Measurements from ENCODE around the gene SPATA6L.

Gene SPATA6L

DNA sequence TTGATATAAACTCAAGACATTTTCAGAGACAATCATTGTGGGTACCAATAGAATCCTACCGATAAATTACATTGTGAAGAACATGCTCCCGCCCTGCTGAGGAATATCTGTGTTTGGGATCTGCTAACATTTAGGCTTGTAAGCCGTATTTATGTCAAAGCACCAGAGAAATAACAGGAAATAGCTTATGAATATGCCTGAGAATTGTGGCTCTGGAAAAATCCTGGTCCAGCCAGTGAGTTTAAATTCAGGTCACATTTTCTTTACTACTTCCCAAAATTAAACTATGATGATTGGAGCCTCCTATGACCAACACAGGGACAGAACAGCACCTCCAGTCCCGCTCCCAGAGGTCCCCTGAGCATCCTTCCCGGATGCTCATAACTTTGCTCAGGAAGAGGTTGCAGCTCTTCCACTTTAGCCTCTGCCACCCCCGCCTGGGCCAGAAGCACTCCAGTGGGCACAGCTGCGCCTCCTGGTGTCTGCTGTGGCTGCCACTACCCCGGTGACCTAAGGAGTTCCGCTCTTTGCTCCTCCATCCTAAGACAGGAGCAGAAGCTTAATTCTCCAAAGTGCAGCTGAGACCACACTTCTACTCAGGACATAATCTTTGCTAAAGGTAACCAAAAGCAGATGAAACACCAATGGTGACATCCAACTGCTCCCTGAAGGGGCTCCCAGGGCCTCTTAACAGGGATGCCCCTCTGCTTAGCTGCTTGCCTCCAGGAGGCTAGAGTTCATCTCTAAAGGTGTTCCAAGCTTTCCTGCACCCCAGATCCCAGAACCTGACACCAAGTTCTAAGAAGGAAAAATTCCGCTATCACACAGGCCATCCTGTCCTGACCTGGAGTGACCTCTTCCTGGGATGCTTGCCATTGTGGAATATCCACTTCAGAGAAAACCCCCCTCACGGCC is 117.2 kb downstream of the SPATA6L start:
- POLR2A ChIA-PET, result no interaction called here

More for the DNA sequence above, 117.2 kb downstream of the SPATA6L start:
- no peak for DNase-seq (ENCODE audit: low read depth, low spot score)
- TF ChIP-seq, protein P1, sequence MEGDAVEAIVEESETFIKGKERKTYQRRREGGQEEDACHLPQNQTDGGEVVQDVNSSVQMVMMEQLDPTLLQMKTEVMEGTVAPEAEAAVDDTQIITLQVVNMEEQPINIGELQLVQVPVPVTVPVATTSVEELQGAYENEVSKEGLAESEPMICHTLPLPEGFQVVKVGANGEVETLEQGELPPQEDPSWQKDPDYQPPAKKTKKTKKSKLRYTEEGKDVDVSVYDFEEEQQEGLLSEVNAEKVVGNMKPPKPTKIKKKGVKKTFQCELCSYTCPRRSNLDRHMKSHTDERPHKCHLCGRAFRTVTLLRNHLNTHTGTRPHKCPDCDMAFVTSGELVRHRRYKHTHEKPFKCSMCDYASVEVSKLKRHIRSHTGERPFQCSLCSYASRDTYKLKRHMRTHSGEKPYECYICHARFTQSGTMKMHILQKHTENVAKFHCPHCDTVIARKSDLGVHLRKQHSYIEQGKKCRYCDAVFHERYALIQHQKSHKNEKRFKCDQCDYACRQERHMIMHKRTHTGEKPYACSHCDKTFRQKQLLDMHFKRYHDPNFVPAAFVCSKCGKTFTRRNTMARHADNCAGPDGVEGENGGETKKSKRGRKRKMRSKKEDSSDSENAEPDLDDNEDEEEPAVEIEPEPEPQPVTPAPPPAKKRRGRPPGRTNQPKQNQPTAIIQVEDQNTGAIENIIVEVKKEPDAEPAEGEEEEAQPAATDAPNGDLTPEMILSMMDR (IDR thresholded peaks at IDR 0.05; ENCODE audit: insufficient read depth, low read length, missing control alignments), result peak; percentile 24
- CTCF ChIA-PET, result interaction anchor here (0.7 to 2.2 kb wide), 5 partner anchors 10 to 166 kb away, joined by 3 to 11 read pairs (median 3); no protein-coding TSS in a partner anchor
- H3K4me3 ChIP-seq (ENCODE audit: low read depth, low read length), result no peak overlapping the region

Data from AG04449 (cell line).